ENCODE results near the gene PLXNB1. TPM values are rescaled to one million over a fixed set of nuclear protein-coding genes. Genes with fewer than 3 reads are reported as not detected.

Gene PLXNB1
- total RNA-seq, 1 donor from 2014 or later: 50.8 TPM

DNA sequence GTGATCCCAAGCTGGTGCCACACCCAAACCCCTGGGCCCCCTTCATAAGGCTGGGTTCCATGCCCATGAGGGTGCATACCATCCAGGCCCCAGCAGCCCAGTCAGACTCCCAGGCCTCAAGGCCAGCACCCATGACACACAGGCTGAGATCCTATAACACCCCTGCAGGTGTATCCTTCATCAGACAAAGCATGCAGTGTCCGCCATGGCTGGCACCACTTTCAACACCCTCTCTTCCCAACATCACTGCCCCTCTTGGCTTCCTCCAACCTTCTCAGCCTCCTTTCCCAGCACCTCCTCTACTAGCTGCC is 6.5 kb upstream of the PLXNB1 start:
- ATAC-seq (no peak), DNase-seq (no peak)
- intact Hi-C loops (cut with micrococcal nuclease): loop anchor here (5.0 to 10.0 kb wide), 2 partner anchors 39 to 162 kb away; no protein-coding TSS in a partner anchor

DNA sequence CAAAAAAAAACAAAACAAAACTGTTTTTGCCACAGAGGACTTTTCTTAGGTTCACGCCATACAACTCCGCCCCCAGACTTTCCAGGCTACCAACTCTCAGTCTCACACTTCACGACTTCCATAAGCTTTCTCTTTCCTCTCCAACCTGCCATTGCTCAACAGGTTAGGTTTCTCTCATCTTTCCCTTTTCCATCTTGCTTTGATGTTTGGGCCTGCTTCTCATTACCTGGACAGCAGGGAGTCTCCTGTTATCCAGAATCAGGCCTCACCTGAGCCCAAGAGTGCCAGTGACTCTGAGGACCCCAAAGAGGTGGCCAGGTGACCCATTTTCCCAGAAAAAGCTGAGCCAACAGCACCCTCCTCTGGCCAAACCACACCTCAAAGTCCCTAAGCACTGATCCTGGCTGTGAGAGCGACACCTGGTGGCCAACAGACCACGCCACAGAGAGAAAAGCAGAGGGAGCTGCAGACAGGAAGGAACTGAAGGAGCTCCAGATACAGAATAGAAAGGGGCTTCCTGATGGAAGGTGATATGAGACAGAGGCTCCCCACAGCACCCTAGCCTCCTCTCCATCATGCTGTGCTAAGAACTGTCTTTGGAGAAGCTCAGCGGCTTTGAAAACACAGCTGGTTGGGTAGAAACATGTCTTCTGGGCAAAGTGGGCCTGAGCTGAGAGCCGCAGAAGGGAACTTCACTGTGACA is 6.0 kb upstream of the PLXNB1 start:
- DNase-seq (peak; percentile 88), ATAC-seq (peak; percentile 59)
- intact Hi-C loops (cut with micrococcal nuclease): loop anchor here (5.0 to 10.0 kb wide), 2 partner anchors 39 to 161 kb away; no protein-coding TSS in a partner anchor

DNA sequence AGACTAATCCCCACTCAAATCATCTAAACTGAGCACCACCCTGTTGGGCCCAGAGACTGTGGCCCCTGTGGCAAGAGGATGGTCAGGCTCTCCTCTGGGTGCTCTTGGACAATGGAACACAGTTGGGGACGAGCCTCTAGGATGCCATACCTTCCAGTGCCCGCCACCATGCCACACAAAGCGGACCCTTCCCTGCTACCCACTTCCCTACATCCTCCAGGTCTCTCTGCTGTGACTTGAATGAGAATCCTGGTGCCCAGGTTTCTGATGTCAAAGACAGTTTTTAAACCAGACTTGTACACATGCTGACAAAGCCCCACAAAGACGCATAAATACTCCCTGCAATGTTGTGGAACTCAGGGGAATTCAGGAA is 5.3 kb upstream of the PLXNB1 start:
- DNase-seq: no peak
- intact Hi-C loops (cut with micrococcal nuclease): loop anchor here (5.0 to 10.0 kb wide), 2 partner anchors 38 to 160 kb away; no protein-coding TSS in a partner anchor
- no peak for ATAC-seq

DNA sequence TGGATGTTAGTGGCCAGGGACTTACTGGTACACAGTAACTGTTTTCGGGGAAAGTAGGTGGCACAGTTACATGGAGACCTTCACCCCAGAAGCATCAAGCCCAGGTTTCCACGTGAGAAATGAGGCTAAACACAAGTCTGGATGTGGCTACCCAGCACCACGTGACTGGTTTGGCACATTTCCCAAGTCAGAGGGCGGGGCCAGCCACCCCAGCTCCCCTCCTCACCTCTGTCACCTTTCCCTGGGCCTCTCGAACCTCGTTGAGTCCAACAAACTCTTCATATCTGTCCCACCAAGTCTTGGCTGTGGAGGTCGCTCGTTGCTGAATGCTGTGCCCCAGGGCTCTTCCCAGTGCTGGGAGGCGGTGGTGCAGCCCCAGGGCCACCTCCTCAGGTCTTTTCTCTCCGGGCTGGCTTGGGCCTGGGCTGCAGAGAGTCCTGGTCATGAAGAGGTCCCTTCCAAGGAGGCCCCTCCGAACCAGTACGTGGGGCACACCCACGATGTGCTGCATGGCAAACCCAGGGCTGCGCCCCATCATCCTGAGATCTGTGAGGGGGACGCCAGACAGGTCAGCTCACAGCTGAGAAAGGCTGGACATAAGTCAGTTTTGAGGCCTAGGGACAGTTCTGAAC is 4.8 kb upstream of the PLXNB1 start:
- no peak for ATAC-seq
- DNase-seq: no peak
- intact Hi-C loops (cut with micrococcal nuclease): loop anchor here (5.0 to 10.0 kb wide), 2 partner anchors 37 to 160 kb away; no protein-coding TSS in a partner anchor

DNA sequence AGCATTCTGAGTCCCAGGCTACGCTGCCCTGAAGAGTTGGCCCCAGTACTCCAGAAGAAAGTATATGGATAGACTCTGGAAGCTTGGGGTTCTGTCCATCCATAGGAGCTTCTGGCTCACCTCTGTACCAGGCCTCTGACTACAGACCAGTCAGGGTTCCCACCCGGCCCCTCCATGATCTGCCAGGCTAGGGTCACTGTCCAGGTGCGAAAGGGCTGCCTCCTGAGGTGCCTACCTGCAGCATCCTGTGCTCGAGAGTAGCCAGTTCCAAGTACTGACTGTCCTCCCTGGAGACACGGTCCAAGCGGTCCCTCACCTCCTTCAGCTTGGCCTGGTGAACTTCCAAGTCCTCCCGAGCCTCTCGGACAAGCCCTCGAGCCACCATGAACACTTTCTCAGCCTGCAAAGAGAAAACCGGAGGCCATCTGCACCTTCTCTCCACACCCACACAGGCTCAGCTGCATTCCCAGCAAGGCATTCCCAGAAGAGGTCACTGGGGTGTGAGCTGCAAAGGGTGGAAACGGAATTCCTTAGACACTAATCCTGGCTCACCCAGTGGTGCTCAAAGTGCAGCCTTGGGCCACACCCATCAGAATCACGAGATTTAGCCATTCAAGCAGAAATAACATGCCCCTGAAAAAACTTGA is 3.7 kb upstream of the PLXNB1 start:
- intact Hi-C loops (cut with micrococcal nuclease): loop anchor here (10.0 kb wide), 1 partner anchor 159 kb away; no protein-coding TSS in a partner anchor
- no peak for DNase-seq

DNA sequence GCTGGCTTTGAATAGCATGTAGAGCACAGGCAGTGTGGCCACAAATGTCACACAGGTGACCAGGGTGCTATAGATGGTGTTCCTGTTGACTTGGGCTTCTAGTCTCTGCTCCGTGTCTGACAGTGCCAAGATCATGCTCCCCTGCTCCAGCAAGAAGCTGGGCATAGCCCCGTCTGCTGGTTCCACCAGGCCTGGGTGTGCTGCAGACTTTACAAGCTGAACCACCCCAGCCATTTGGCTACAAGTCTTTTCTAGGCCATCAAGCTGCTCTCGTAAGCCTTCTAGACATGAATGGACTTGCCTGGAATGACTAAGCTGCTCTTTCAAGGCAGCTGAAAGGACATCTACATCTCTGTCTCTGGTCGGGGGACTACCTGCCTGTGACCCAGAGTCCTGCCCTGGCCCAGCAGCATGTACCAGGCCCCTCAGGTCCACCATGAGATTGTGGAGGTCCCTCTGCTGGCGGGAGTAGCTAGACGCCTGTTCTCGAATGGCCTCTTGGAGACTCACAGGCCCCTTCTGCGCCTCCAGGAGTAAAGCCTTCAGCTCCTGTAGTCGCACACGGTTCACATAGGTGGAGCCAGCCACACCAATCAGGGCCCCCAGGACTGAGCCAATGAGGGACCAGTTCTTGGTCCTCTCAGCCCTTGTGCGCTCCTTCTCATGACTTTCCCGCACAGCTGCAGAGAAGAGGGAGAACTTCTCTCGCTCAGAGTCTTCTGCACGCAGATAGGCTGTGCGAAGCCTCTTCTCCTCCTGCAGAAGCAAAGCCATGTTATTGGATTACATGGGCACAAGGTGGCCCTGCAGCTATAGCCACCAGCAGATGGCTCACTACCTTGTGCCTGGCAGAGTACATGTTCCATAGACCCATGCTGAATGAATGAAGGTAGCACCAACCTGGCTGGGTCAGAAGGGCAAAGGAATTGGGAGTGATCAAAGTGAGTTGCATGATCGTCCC is 2.8 kb upstream of the PLXNB1 start:
- ATAC-seq (no peak), DNase-seq (no peak)
- intact Hi-C loops (cut with micrococcal nuclease): loop anchor here (10.0 kb wide), 1 partner anchor 158 kb away; no protein-coding TSS in a partner anchor

More for the DNA sequence above, 3.7 kb upstream of the PLXNB1 start:
- no peak for ATAC-seq

DNA sequence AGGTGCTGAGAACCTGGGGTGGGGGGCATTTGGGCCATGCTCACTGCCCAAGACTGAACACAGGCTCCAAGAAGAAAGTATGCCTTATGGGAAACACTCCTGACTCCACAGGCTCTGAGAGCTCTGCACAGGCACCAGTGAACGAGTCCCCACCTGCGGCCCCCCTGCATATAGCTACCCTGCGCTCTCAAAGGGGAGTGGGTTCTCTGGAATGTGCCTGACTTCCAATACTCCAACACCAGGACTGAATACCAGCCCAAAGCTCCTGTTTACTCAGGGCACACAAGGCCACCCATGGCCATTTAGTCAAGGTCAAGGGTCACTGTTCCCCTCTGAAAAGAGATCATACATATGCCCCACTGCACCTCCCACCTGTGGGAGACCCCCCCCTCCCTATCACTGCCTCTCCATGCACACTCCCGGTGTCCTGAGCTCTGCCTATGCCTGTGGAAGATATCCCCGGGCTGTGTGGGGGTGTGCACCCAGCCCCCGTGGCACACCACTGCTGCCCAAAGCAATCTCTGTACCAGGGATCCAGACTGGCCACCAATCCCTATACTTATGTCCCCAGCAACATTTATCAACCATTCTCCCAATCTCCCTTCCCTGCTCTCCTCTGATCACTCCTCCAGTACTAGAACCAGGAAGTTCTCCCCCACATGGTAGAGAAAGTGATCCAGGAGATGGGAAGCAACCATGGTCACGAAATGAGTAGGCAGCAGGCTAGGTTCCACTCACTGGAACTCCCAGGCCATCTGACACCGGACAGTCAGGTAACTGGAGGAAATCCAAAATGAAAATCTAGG is 1.5 kb upstream of the PLXNB1 start:
- no peak for DNase-seq
- intact Hi-C loops (cut with micrococcal nuclease): loop anchor here (10.0 kb wide), 1 partner anchor 157 kb away; no protein-coding TSS in a partner anchor
- no peak for ATAC-seq

DNA sequence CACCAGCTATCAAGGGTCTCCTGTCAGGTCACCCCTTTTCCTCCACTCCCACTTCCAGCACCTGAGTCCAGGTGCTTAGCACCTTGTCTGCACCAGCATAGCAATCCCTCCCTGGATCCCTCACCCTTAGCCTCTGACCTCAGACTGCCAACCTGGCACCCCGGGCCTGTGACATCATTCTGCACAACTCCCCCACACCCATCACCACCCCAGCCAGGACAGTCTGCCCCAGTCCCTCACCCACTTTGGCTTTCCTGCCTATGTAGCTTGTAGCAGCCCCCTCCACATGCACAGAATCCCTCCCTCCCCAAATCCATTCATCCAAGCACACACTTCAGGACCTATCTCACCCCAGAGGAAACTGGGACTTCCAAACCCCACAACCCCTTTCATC is 819 bp upstream of the PLXNB1 start:
- intact Hi-C loops (cut with micrococcal nuclease): loop anchor here (10.0 kb wide), 1 partner anchor 156 kb away; no protein-coding TSS in a partner anchor
- ATAC-seq: no peak
- DNase-seq: no peak

DNA sequence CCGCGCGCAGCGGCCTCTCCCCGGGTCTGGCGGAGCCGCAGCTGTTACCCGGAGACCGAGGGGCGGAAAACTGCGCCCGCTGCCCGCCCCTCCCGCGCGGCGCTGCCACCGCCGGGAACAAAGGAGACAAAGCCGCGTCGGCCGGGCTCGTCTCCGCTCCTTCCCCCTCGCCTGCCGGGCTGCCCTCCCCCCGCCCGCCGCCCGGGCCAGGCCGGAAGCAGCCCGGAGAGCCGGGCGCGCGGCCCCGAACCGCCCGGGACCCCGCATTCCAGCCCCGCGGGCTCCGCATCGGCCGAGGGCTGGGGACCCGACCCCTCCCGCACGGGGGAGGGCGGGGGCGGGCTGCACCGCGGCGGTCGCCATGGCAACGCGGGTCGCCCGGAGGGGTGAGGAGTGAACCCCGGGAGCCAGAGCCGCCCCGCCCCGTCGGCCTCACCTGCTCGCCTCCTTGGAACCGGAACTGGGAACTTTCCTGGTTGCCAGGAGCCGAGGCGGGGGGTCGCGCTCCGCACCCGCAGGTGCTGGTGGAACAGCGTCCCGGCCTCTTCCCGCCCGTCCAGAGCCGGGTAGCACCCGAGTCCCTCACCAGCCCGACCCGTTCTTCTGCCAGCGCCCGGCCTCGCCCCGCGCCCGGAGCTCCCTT is 448 bp downstream of the PLXNB1 start:
- intact Hi-C loops (cut with micrococcal nuclease): no loop called here

DNA sequence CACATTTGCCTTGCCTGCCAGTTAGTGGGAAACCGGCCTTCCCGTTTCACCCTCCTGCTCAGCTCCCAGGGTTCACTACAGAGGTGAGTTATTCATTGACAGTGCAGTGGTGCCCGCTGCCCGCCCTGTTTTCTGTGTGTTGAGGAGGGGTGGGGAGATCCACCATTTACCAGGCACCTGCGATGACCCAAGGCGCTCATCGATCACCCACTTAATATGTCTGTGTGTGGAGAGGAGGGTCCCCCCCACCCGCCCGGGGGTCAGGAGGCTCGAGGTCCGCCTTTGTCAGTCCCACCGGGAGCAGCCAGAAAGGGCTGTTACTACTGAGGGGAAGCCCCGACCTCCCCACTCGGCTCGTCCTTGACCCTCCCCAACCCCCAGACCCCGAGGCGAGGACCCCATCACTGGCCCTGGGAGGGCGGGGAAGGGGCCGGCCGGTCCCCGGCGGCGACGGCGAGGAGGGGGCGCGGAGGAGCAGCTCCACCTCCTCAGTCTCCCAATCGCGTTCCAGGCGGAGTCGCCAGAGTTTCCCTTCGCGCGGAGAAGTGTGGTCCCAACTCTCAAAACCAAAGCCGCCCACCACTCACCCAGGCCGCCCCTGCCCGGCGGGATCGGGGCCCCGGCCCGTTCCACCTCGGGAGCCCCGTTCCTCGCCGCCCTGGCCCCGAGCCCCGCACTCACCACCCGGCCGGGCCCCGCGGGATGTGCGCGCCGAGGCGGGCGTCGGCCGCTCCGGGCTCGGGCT is 1.1 kb downstream of the PLXNB1 start:
- ATAC-seq: peak; percentile 16
- intact Hi-C loops (cut with micrococcal nuclease): no loop called here
- DNase-seq: peak; percentile 63

More for the DNA sequence above, 448 bp downstream of the PLXNB1 start:
- DNase-seq: peak; percentile 71
- peak; percentile 23 for ATAC-seq

DNA sequence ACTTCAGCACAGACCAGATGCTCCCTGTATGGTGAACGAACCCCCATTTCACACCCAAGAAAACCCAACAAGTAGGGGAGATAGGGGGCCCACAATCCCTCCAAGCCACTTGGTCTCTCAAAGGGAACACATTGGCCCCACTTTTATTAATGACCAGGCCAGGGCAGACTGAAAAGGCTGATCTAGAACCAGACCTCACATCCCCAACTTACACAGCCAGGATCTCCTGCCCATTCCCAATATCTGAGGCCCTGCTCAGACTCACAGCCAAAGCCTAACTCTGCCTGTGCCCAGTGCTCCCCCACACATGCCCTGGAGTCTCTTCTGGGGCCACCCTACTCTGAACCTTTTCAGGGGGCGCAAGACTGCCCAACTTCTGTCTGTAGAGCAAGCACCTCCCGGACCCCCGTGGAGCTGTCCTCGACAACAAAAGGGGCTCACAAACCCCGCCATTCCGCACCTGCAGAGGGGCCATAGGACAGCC is 1.8 kb downstream of the PLXNB1 start:
- intact Hi-C loops (cut with micrococcal nuclease): no loop called here
- DNase-seq: no peak
- no peak for ATAC-seq

DNA sequence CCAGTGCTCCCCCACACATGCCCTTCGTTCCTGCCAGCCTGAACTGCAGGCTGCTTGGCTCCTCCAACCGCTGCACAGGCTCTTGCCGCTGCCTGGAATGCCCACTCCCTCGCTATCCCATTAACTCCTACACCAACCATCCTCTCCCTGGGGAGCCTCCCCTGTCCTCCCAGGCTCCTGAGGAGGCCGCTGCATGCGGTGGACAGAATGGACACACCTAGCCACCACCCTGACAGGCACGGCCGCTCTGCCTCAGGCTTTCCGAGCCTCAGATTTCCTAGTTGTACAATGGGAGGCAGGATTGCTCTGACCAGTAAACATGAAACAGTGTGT is 2.3 kb downstream of the PLXNB1 start:
- peak; percentile 17 for ATAC-seq
- intact Hi-C loops (cut with micrococcal nuclease): no loop called here
- DNase-seq: peak; percentile 37

DNA sequence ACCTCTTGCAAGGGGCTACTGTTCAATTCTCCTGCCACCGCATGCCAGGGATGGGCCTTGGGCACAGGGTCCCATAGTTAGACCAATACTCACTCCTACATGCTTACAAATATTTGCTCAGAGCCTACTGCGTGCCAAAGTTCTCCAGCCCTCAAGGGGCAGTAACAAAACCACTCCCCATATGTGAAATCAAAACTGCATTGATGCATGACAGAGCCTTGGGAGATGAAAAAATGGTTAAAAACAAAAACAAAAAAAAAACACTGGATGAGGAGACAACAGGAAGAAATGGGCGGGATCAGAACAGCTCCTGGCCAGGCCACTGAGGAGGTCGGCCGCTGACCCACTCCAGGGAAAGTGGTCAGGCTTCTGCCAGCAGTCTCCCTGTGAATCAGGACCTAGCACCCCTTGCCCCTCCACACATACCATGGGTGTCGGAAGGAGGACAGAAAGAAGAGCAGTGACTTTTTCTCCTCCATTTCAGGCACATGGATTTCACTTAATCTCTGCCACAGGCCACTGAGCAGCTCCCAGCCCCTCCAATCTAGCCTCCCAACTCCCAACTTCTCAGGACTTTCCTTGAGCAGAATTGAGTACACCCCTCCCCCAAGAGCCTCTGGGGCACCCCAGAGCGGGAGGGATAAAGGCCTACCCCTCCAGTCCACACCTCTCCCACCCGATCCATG is 2.8 kb downstream of the PLXNB1 start:
- DNase-seq: peak; percentile 35
- no peak for ATAC-seq
- intact Hi-C loops (cut with micrococcal nuclease): no loop called here

DNA sequence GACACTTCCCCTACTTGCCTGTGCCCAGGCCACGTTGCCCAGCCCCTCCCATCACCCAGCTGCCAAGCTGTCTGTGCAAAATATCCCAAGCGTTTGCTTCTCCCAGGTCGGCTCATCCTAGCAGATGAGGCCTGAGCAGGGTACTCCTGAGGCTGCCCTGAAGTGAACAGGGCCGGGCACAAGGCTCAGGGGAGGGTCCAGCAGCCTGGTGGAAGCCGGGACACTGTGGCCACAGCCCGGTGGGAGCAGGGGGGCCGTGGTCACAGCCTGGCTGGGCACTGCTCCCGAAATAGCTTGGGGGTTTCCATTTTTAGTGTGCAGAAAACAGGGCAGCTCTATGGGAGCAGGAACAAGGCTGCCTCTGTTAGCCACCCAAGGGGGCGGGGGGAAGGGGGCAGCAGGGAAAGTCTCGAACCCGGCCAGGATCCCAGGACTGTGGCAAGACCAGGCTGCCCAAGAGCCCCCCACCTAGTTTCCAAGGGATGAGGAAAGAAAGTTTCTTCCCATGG is 3.4 kb downstream of the PLXNB1 start:
- intact Hi-C loops (cut with micrococcal nuclease): no loop called here
- peak; percentile 75 for ATAC-seq
- DNase-seq: peak; percentile 84

DNA sequence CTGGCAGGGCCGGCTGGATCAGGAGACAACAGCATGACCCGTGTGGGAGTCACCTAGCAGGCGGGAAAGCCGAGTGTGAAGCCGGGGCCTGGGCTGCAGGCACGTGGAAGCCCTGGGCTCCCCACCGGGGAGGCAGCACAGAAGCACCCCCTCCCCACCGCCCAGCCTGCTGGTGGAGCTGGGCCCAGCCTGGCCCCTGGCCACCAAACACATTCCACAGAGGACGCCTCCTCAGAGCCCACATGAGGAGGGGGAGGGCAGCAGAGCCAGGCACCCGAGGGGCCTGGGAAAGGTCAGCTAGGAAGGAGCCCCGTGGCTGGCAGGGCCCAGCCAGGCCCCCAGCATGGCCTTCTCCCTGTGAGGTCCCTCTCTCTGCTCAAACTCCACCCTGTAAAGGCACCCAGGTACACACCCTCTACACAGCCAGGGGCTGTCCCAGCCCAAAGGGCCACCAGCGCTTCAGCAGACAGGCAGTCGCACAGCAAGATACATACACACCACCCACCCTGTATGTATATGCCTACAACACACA is 4.5 kb downstream of the PLXNB1 start:
- peak; percentile 75 for DNase-seq
- intact Hi-C loops (cut with micrococcal nuclease): no loop called here
- peak; percentile 51 for ATAC-seq

Measured in left ventricle myocardium superior (tissue), 1 donor.